Karpas-422 (cell line): ENCODE results near the gene MACROD2. TPM values are rescaled to one million over a fixed set of nuclear protein-coding genes. Genes with fewer than 3 reads are reported as not detected.
"Not testable (repeated sequence)": the region's sequence is repeated elsewhere in the genome, so short reads cannot be mapped to it uniquely, and the experiment has no call there.

ENCODE experiments used
- DNase-seq: peaks from one replicate; pipeline ENCODE4 v3.0.0-alpha.2; 2015
- H2AFZ ChIP-seq: fragments of 200-600 bp; sonication (generic); 2 replicates; pipeline ENCODE4 v1.6.1; 2014; ENCODE audit warnings: antibody characterized with exemption, low read length, mixed read lengths
- H3K27ac ChIP-seq: fragments of 200-600 bp; sonication (generic); 2 replicates; pipeline ENCODE4 v1.5.1; 2014; ENCODE audit warnings: mild to moderate bottlenecking, low read length, moderate library complexity
- H3K27me3 ChIP-seq: fragments of 200-600 bp; sonication (generic); 2 replicates; pipeline ENCODE4 v1.6.1; 2014; ENCODE audit warnings: low read length, mixed read lengths
- H3K36me3 ChIP-seq: fragments of 200-600 bp; sonication (generic); 2 replicates; pipeline ENCODE4 v1.6.1; 2014; ENCODE audit warnings: low read length, mixed read lengths; ENCODE audit not compliant: insufficient read depth
- H3K4me1 ChIP-seq: fragments of 200-600 bp; sonication (generic); 2 replicates; pipeline ENCODE4 v1.6.1; 2014; ENCODE audit warnings: mild to moderate bottlenecking, low read length, mixed read lengths
- H3K4me2 ChIP-seq: fragments of 200-600 bp; sonication (generic); 2 replicates; pipeline ENCODE4 v1.6.1; 2014; ENCODE audit warnings: low read length, low read depth, mild to moderate bottlenecking; ENCODE audit not compliant: poor library complexity, severe bottlenecking
- H3K4me3 ChIP-seq: fragments of 200-600 bp; sonication (generic); 2 replicates; pipeline ENCODE4 v1.5.1; 2014; ENCODE audit warnings: mild to moderate bottlenecking, antibody characterized with exemption, low read length, mixed read lengths
- H3K79me2 ChIP-seq: fragments of 200-600 bp; sonication (generic); 2 replicates; pipeline ENCODE4 v1.6.1; 2014; ENCODE audit warnings: mild to moderate bottlenecking, low read length, mixed read lengths
- H3K9ac ChIP-seq: fragments of 200-600 bp; sonication (generic); 2 replicates; pipeline ENCODE4 v1.6.0; 2014; ENCODE audit warnings: low read length
- H3K9me2 ChIP-seq: fragments of 200-600 bp; sonication (generic), shearing (Covaris generic); replicated peaks from 2 replicates; pipeline ENCODE4 v1.6.0; 2014; ENCODE audit warnings: mild to moderate bottlenecking, low read length, moderate library complexity; ENCODE audit not compliant: insufficient read depth
- H3K9me3 ChIP-seq: fragments of 300-700, 200-600 bp; sonication (generic); 2 replicates; pipeline ENCODE4 v1.6.1; 2014; ENCODE audit warnings: low read length, mixed read lengths
- H4K20me1 ChIP-seq: fragments of 200-600 bp; sonication (generic); 2 replicates; pipeline ENCODE4 v1.6.1; 2014; ENCODE audit warnings: mild to moderate bottlenecking, antibody characterized with exemption, low read length, low read depth; ENCODE audit not compliant: insufficient read depth
- total RNA-seq: library from RNA; depleted of rRNA; stranded (reverse); fragments of >200 nt; shearing (Covaris generic); gene quantifications from 2 replicates; pipeline ENCODE4 v1.2.3, GENCODE V29; 2014; ENCODE audit warnings: low replicate concordance

The MACROD2 gene
- total RNA-seq, 1 experiment from 2014 or later, result 0.15 TPM

DNA sequence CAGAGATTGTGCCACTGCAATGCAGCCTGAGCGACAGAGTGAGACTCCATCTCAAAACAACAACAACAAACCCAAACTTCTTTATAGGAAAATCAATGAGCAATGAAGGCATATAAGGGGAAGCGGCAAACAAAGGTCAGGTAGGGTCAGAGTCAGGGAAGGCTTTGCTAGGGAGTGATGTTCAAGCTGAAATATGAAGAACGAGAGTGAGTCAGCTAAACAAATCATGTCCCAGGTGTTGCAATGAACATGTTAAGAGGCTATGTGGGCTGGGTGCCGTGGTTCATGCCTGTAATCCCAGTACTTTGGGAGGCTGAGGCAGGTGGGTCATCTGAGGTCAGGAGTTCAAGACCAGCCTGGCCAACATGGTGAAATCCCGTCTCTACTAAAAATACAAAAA is 3.4 kb upstream of the MACROD2 start:
- not testable (repeated sequence) for H3K9me2 ChIP-seq, DNase-seq, H2AFZ ChIP-seq, H3K79me2 ChIP-seq, H3K36me3 ChIP-seq, H3K27ac ChIP-seq, H3K4me1 ChIP-seq, H3K4me3 ChIP-seq, H3K9ac ChIP-seq, H4K20me1 ChIP-seq, H3K4me2 ChIP-seq, H3K27me3 ChIP-seq, H3K9me3 ChIP-seq

DNA sequence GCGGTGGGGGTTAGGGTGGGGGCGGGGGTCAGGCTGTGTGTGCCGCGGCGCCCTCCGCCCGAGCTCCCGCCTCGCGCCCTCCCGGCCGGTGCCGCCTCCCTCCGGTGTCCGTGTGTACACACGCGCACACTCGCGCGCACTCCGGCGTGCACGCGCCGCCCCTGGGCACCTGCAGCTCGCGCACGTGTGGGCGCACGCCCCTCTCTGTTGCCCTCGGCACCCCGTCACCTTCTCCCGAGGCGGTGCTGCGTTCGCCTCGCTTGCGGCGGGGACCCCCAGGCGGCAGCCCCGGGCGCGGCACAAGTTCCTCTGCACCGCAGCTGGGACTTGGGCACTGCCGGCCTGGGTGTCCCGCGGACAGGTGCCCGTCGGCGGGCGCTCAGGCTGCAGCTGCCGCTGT is 525 bp downstream of the MACROD2 start:
- Histone ChIP-seq H2AFZ (no peak overlapping the region), H3K27me3 (no peaks in the 10 kb centered on the region), H3K9me3 (peaks cover 4% of the 10 kb centered on the region; the same call in 1 of the 2 replicates), H3K27ac (no peak overlapping the region), H3K4me3 (no peak overlapping the region), H3K9me2 (no peaks in the 10 kb centered on the region), H3K79me2 (no peaks in the 10 kb centered on the region), H3K9ac (no peak overlapping the region), H3K4me2 (no peak overlapping the region), H3K36me3 (no peaks in the 10 kb centered on the region), H3K4me1 (no peaks in the 10 kb centered on the region), H4K20me1 (no peaks in the 10 kb centered on the region)
- no peak for DNase-seq

- Histone ChIP-seq H3K9me3 (peaks cover 4% of the 10 kb centered on the region; the same call in 1 of the 2 replicates), H3K9ac (no peak overlapping the region), H2AFZ (no peak overlapping the region)
Observed at GRCh38 chr20:13996265-13996664, 949 bp downstream of the MACROD2 start.

DNA sequence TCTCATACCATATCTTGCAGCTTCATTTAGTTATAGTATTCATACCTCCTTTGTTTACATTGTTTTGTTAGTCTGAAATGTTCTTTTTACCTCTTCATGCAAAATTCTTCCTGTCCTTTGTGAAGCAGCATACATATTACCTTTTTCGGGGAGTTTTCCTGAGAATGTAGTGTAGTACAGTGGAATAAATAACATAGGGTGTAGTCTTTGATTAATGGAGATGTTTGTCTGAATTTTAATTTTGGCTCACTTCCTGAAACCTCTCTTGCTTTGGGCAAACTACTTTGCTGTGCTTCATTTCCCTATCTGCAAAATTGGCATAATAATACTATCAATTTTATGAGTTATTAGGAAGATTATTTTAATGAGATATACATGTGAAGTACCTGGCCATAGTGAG is 5.6 kb downstream of the MACROD2 start:
- H4K20me1 ChIP-seq, result no peaks in the 10 kb centered on the region
- H3K4me3 ChIP-seq, result no peak overlapping the region
- H3K9me2 ChIP-seq, result no peaks in the 10 kb centered on the region
- no peak overlapping the region for H3K9ac ChIP-seq
- H2AFZ ChIP-seq, result no peak overlapping the region
- H3K79me2 ChIP-seq, result no peaks in the 10 kb centered on the region
- DNase-seq, result no peak
- H3K4me2 ChIP-seq, result no peak overlapping the region
- no peaks in the 10 kb centered on the region for H3K9me3 ChIP-seq
- H3K27me3 ChIP-seq, result no peaks in the 10 kb centered on the region
- H3K27ac ChIP-seq, result no peak overlapping the region
- H3K4me1 ChIP-seq, result no peaks in the 10 kb centered on the region
- no peaks in the 10 kb centered on the region for H3K36me3 ChIP-seq

More at GRCh38 chr20:13996265-13996664, 949 bp downstream of the MACROD2 start:
- Histone ChIP-seq H3K27ac (no peak overlapping the region), H3K27me3 (no peaks in the 10 kb centered on the region), H3K79me2 (no peaks in the 10 kb centered on the region), H4K20me1 (no peaks in the 10 kb centered on the region), H3K36me3 (no peaks in the 10 kb centered on the region), H3K9me2 (no peaks in the 10 kb centered on the region), H3K4me3 (no peak overlapping the region), H3K4me1 (no peaks in the 10 kb centered on the region), H3K4me2 (no peak overlapping the region)
- DNase-seq, result no peak

DNA sequence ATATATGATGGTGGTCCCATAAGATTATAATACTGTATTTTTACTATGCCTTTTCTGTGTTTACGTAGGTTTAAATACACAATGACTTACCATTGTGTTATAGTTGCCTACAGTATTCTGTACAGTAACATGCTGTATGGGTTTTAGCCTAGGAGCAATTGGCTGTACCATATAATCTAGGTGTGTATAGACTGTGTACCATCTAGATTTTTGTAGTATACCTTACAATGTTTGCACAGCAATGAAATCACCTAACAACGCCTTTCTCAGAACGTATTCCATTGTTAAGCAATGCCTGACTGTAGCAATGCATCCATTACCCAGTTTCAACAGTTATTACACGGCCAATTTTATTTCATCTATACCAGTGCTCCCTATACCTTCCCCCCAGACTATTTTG is 10.7 kb downstream of the MACROD2 start:
- no peaks in the 10 kb centered on the region for H3K4me1 ChIP-seq
- H3K9me2 ChIP-seq, result no peaks in the 10 kb centered on the region
- no peak overlapping the region for H3K27ac ChIP-seq
- no peaks in the 10 kb centered on the region for H3K79me2 ChIP-seq
- H3K9ac ChIP-seq, result no peak overlapping the region
- H3K9me3 ChIP-seq, result no peaks in the 10 kb centered on the region
- no peaks in the 10 kb centered on the region for H3K27me3 ChIP-seq
- H3K36me3 ChIP-seq, result no peaks in the 10 kb centered on the region
- H4K20me1 ChIP-seq, result no peaks in the 10 kb centered on the region
- H3K4me2 ChIP-seq, result no peak overlapping the region
- DNase-seq, result no peak
- no peak overlapping the region for H3K4me3 ChIP-seq
- no peak overlapping the region for H2AFZ ChIP-seq

DNA sequence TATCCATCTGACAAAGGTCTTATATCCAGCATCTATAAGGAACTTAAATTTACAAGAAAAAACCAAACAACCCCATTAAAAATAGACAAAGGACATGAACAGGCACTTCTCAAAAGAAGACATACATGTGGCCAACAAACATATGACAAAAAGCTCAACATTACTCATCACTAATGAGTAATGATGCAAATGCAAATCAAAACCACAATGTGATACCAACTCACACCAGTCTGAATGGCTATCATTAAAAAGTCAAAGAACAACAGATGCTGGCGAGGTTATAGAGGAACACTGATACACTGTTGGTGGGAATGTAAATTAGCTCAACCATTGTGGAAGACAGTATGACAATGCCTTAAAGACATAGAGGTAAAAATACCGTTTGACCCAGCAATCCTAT is 13.9 kb downstream of the MACROD2 start:
- Histone ChIP-seq H3K27me3 (no peaks in the 10 kb centered on the region), H2AFZ (no peak overlapping the region), H3K9me3 (no peaks in the 10 kb centered on the region), H3K36me3 (no peaks in the 10 kb centered on the region), H3K4me1 (no peaks in the 10 kb centered on the region), H3K27ac (no peak overlapping the region), H3K4me3 (no peak overlapping the region), H3K9ac (no peak overlapping the region), H3K79me2 (no peaks in the 10 kb centered on the region), H4K20me1 (no peaks in the 10 kb centered on the region), H3K9me2 (no peaks in the 10 kb centered on the region), H3K4me2 (no peak overlapping the region)
- DNase-seq, result no peak

- no peak for DNase-seq
- H3K4me2 ChIP-seq, result no peak overlapping the region
- no peak overlapping the region for H3K4me3 ChIP-seq
- no peak overlapping the region for H2AFZ ChIP-seq
- H3K9me3 ChIP-seq, result peaks cover 6% of the 10 kb centered on the region
- no peaks in the 10 kb centered on the region for H3K36me3 ChIP-seq
- no peaks in the 10 kb centered on the region for H4K20me1 ChIP-seq
- H3K9me2 ChIP-seq, result no peaks in the 10 kb centered on the region
- no peak overlapping the region for H3K27ac ChIP-seq
- H3K79me2 ChIP-seq, result no peaks in the 10 kb centered on the region
- peaks cover 2% of the 10 kb centered on the region; the same call in 1 of the 2 replicates for H3K27me3 ChIP-seq
- H3K9ac ChIP-seq, result no peak overlapping the region
- H3K4me1 ChIP-seq, result no peaks in the 10 kb centered on the region
Observed at GRCh38 chr20:14012671-14013070, 17.4 kb downstream of the MACROD2 start.

GRCh38 chr20:14030991-14031390 is 35.7 kb downstream of the MACROD2 start:
- H3K4me2 ChIP-seq, result no peak overlapping the region

DNA sequence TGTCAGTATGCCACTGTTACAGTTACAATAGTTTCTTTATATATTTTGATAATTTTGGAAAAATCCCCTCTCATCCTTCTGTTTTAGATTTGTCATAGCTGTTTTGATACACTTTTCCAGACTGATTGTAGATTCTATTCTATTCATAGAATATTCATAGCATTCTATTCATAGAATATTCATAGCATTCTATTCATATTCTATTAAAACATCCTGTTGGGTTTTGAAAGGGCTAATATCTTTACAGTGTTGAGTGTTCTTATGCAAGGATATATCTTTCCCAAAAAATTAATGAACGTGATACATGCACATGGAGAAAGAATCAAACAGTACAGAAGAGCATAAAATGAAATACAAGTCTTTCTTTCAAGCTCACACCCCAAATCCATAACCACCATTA is 38.0 kb downstream of the MACROD2 start:
- H3K36me3 ChIP-seq, result no peaks in the 10 kb centered on the region
- H4K20me1 ChIP-seq, result no peaks in the 10 kb centered on the region
- no peaks in the 10 kb centered on the region for H3K27me3 ChIP-seq
- H3K4me2 ChIP-seq, result no peak overlapping the region
- no peaks in the 10 kb centered on the region for H3K9me3 ChIP-seq
- H3K9ac ChIP-seq, result no peak overlapping the region
- H3K27ac ChIP-seq, result no peak overlapping the region
- H3K4me3 ChIP-seq, result no peak overlapping the region
- no peaks in the 10 kb centered on the region for H3K4me1 ChIP-seq
- no peaks in the 10 kb centered on the region for H3K79me2 ChIP-seq
- DNase-seq, result no peak
- H3K9me2 ChIP-seq, result no peaks in the 10 kb centered on the region
- no peak overlapping the region for H2AFZ ChIP-seq

More at GRCh38 chr20:14030991-14031390, 35.7 kb downstream of the MACROD2 start:
- no peak overlapping the region for H3K27ac ChIP-seq
- H3K4me3 ChIP-seq, result no peak overlapping the region
- no peaks in the 10 kb centered on the region for H3K27me3 ChIP-seq
- no peaks in the 10 kb centered on the region for H4K20me1 ChIP-seq
- no peaks in the 10 kb centered on the region for H3K9me3 ChIP-seq
- H3K4me1 ChIP-seq, result no peaks in the 10 kb centered on the region
- no peak for DNase-seq
- no peaks in the 10 kb centered on the region for H3K79me2 ChIP-seq
- no peaks in the 10 kb centered on the region for H3K9me2 ChIP-seq
- H3K9ac ChIP-seq, result no peak overlapping the region
- H2AFZ ChIP-seq, result no peak overlapping the region
- H3K36me3 ChIP-seq, result no peaks in the 10 kb centered on the region
